B cell (primary cell): ENCODE results near the gene GMEB2.
"Not testable (repeated sequence)": the region's sequence is repeated elsewhere in the genome, so short reads cannot be mapped to it uniquely, and the experiment has no call there.

ENCODE experiments used
- CTCF ChIP-seq: fragments of 200-600 bp; IDR thresholded peaks from one replicate; pipeline ENCODE4 v1.8.0; 2022; ENCODE audit warnings: antibody characterized with exemption, mild to moderate bottlenecking
- EZH2 ChIP-seq: IDR thresholded peaks from 2 replicates; pipeline ENCODE4 v1.6.1; 2012; ENCODE audit warnings: borderline replicate concordance, low read depth, mild to moderate bottlenecking, moderate library complexity, low read length; ENCODE audit not compliant: insufficient read depth, poor library complexity, severe bottlenecking

- TF ChIP-seq CTCF, EZH2: not testable (repeated sequence)
Measured at GRCh38 chr20:63671695-63672094, 44.8 kb upstream of the GMEB2 start.
